Activated CD4-positive, CD25-positive, alpha-beta regulatory T cell (primary cell): ENCODE results near the gene LUC7L2.
"Not testable (repeated sequence)": the region's sequence is repeated elsewhere in the genome, so short reads cannot be mapped to it uniquely, and the experiment has no call there.

ENCODE experiments used
- DNase-seq, 4 experiments: peaks; one replicate each; lab custom pipeline; 2025; lab: John Stamatoyannopoulos, UW

LUC7L2 gene, protein sequence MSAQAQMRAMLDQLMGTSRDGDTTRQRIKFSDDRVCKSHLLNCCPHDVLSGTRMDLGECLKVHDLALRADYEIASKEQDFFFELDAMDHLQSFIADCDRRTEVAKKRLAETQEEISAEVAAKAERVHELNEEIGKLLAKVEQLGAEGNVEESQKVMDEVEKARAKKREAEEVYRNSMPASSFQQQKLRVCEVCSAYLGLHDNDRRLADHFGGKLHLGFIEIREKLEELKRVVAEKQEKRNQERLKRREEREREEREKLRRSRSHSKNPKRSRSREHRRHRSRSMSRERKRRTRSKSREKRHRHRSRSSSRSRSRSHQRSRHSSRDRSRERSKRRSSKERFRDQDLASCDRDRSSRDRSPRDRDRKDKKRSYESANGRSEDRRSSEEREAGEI

DNA sequence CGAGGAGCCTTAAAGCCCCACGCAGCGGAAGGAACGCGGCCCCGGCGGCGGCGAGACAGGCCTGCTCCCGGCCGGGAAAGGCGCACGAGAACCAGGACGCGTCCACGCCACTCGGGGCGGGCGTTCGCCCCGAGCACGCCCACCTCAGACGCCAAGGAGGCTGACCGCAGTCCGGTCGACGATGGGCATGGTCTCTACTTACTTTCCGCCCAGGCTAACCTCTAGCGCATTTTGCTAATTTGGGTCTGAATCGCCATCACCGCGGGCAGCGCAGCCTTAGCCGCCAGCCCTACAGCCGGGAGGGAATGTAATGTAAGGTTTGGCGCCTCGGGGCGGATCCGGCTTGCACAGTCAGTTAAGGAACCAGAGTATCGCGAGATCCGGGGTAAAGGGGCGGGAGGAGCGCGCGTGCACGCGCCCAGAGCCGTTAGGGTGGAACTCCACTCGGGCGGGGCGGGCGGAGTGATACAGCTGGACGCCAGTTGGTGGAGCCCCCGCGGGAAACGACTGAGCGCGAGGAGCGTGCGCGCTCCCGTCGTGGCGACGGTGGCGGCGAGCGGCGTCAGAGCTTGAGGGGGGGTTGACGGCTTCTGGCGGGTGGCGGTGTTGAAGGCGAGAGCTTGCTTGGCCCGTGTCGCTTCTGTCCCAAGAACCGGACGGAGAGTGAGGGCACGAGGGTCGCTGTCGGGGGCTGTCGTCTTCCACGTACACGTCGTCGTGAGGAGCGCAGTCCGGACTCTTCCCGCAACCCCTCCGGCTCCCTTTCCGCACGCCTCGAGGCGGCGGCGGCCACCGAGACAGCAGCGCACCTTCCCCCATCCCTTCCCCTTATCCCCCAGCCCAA is at the start of gene LUC7L2:
Gene LUC7L2, plus strand, starts transcription at position 529 of the 844 bp plus-strand sequence. CDS start 368 bp downstream, outside the sequence.
- peak; percentile 98 to 99 (median 99) for DNase-seq

DNA sequence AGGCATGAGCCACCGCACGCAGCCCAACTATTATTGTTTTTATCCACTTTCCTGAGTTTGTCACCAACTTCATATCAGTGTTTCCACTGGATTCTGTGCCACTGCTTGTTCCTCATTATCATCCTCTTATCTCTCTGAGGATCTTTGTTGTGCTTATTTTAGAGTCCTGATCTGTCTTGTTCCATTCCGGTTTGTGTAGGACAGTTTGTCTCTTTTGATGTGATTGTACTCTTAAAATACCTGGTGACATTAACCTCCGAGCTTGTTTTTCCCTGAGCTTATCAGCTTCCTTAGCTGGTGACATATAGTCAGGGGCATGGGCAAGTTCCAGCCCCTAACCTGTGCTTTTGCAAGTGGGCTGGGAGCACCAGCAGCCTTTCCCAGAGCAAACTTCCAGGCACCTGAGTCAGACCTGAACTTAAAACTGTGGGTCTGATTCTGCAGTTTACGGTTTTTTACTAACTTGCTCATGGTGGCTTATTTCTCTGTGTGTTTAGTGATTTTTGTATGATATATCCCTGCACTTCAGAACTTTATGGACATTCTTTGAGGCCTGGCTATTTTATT is 41.7 kb upstream of the LUC7L2 start:
- DNase-seq, result no peak

DNA sequence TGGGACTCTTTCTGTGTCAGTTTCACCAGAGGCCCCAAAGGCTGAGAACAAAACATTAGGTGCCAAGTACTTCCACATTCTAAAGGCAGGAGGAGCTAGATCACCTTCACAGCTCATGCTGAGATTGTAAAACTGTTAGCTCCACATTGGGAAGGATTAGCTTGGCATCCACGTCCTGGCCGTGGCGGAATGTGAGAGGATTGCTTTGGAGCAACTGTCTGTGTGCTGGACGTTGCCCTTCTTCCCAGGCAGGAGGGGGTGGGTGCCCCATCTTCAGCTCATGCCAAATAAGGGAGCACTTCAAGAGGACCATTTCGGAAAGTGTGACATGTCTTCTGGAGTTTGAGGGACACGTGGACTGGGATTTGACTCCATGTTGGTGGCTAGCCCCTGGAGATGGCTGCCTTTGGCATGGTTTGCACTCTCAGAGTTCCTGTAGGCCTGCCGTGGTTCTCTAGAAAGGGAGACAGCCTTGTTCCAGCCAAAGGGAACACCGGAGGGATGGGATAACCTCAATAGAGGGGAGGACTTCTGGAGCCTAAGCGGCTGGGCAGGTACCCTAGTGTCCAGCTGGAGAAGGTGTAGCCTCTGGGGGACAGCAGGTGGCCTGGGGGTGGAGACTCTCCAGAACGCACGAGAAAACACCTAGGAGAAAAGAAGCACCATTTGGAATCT is 38.5 kb upstream of the LUC7L2 start:
- DNase-seq, result no peak

DNA sequence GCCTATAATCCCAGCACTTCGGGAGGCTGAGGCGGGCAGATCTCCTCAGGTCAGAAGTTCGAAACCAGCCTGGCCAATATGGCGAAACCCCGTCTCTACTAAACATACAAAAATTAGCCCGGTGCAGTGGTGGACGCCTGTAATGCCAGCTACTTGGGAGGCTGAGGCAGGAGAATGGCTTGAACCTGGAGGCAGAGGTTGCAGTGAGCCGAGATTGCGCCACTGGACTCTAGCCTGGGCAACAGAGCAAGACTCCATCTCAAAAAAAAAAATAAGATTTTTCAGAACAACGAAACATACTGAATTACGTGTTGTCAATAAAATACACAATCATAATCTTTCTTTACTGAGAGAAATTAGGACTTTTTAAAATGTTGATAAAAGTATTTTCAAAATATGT is 35.0 kb upstream of the LUC7L2 start:
- DNase-seq, result not testable (repeated sequence)

DNA sequence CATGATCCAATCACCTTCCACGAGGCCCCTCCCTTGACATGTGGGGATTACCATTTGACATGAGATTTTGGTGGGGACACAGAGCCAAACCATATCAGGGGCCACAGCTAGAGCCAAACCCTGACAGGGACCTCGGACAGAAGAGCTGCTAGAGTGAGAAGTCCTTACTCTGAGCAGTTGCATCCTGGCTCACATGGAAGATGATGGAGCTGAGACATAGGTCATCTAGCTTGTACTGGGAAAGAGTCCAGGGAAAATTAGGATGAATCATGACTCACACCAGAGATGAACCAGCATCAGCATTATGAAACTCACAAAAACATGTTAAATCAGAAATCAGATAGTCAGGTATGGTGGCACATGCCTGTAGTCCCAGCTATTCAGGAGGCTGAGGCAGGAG is 31.3 kb upstream of the LUC7L2 start:
- no peak for DNase-seq

DNA sequence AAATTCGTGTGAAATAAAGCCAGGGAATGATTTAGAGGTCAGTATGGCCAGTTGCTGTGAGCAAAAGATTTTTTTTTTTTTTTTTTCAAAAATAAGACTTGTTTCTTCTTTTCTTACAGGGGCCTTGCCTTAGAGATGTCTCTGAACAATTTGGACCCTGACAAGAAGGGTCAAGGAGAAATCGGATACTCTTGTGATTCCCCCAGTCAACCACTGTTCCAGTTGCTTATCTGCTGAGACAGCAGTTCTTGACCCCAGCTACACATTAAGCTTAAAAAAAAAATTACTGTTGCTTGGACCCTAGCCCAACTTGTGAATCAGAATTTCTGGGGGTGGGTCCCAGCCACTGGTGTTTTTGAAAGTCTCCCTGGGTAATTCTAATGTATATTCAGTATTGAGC is 30.6 kb upstream of the LUC7L2 start:
- no peak for DNase-seq

DNA sequence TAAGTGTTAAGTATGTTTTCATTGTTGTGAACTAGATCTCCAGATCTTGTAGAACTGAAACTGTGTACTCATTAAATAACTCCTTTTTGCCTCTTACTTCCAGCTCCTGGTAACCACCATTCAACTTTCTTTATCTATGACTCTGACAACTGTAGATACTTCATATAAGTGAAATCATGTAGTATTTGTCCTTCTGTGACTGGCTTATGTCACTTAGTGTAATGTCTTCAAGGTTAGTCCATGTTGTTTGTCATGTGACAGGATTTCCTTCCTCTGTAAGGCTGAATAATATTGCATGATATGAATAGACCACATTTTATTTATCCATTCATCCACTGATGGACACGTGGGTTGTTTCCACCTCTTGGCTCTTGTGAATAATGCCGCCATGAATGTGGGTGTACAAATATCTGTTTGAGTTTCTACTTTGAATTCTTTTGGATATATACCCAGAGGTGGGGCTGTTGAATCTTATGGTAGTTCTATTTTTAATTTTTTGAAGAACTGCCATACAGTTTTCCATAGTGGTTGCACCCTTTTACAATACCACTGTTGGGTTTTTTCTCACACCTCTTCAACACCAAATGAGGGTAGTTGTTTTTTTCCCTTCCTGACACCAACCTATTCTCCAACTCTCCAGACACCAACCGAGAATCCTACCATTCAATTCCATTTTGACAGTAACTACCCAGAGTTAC is 29.2 kb upstream of the LUC7L2 start:
- DNase-seq, result no peak

DNA sequence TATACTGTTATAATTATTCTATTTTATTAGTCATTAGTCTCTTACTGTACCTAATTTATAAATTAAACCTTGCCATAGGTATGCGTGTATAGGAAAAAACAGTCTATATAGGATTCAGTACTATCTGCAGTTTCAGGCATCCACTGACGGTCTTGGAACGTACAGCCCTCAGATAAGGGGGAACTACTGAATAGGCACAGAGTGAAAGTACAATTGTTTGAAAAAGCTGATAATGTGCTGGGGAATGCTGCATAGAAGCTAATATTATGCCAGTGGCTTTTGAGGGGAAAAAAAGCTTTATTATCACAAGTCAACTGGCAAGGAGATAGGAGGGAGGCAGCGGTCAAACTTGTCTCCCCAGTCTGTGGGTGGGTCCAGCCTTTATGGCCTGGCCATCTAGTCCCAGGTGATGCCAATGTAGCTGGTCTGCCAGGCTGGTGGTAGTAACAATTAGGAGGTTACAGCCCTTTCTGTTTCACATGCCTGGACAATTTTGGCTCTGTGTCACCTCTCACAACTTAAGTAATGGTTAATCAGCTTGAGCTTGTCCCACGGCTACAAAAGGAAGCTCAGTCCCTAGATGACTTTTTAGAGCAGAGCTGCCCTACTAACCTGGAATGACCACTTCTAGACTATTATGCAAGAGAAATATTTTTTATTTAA is 26.9 kb upstream of the LUC7L2 start:
- DNase-seq, result no peak

DNA sequence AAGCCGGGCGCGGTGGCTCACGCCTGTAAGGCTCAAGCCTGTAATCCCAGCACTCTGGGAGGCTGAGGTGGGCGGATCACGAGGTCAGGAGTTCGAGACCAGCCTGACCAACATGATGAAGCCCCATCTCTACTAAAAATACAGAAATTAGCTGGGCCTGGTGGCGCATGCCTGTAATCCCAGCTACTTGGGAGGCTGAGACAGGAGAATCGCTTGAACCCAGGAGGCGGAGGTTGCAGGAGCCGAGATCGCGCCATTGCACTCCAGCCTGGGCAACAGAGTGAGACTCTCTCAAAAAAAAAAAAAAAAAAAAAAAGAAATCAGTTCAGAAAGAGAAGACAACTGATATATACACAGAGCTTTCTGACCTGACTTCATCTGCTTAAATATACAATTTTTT is 26.3 kb upstream of the LUC7L2 start:
- not testable (repeated sequence) for DNase-seq

DNA sequence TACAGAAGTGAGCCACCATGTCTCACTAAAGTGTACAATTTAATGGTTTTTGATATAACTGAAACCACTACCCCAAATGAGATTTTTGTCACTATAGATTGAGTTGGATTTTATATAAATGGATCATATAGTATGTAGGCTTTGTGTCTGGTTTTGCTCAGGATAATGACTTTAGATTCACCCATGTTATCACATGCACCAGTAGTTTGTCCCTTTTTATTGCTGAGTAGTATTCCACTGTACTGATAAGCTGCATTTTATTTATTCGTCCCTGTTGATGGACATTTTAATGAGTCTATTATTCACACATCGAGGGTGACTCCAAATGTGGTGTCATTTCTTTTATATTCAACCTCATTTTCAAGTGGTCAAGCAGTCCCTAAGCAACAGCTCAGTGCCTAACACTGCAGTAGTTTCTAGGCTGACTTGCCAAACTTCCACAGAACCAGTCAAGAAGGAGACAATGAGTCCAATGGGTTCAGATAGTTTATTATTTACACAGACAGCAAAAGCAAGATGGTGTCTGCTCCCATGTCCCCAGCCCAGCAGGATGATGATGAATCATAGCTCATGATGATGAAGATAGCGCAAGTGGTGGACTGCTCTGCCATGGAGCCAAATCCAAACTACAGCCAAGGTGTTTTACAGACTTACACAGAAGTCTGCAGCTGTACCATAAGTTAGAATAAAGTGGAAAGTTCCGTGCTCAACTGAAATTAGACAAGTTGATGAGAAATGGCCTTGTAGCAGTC is 25.1 kb upstream of the LUC7L2 start:
- DNase-seq, result no peak

DNA sequence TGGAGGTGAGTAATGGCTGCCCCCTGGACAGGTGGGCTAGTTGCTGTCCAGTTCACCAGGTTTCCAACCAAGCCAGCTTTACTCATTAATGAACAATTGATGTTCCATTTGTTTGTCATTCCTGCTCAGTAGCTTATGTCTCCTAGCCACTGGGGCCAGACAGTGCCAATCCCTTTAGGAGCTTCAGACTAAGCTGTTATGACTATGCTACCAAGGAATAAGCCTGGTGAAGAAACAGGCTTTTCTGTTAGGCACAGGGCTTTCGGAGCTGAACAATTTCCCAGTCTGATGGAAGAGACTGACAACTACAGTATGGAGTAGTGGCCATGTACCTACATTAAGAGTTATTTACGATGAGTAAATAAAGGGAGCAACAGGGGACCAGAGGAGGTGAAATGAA is 20.7 kb upstream of the LUC7L2 start:
- no peak for DNase-seq

DNA sequence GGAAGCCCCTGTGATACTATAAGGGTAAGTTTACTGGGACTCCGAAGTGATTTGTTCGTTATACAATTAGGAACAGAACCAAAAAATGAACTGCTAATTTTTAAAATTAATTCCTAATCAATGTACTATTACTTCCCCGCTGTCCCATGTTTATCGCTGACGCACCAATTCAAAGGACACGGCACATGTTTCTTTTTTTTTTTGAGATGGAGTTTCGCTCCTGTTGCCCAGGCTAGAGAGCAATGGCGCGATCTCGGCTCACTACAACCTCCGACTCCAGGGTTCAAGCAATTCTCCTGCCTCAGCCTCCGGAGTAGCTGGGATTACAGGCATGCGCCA is 20.0 kb upstream of the LUC7L2 start:
- no peak for DNase-seq

DNA sequence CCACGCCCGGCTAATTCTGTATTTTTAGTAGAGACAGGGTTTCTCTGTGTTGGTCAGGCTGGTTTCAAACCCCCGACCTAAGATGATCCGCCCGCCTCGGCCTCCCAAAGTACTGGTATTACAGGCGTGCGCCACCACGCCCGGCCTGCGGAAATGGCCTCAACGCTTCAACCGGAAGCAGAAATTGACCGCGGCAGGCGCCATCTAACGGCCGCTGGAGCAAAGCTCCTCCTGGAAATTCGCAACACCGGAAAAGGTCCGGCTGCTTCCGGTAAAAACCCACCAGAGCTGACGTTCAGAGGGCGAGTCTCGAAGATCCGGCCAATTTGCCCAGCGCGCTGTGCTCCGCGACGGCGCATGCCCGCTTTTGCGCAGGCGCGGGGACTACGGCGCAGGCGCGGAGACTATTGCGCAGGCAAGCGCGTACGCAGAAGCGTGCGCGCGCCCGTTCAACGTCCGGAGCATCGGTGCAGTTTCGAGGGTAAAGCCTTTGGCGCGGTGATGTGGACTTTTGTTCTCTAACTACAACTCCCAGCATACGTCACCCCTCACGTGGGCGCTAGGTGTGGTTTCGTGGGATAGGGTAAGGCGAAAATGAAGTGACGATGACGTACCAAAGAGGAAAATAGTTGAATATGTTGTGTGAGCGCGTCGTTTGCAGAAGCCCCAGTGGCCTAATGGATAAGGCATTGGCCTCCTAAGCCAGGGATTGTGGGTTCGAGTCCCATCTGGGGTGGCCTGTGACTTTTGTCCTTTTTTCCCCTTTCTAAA is 19.5 kb upstream of the LUC7L2 start:
- peak; percentile 92 to 95 (median 94) for DNase-seq

DNA sequence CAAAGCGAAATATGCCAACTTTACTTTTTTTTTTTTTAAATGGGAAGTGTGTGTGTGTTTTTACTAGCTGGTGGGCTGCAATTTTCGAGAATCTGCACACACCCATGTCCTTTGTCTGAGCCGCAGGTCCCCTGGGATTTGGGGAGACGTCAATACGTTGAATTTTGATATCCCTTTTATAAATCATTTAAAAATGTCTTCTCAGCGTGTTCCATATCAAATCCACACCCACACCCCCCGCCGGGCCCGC is 19.0 kb upstream of the LUC7L2 start:
- DNase-seq, result no peak

DNA sequence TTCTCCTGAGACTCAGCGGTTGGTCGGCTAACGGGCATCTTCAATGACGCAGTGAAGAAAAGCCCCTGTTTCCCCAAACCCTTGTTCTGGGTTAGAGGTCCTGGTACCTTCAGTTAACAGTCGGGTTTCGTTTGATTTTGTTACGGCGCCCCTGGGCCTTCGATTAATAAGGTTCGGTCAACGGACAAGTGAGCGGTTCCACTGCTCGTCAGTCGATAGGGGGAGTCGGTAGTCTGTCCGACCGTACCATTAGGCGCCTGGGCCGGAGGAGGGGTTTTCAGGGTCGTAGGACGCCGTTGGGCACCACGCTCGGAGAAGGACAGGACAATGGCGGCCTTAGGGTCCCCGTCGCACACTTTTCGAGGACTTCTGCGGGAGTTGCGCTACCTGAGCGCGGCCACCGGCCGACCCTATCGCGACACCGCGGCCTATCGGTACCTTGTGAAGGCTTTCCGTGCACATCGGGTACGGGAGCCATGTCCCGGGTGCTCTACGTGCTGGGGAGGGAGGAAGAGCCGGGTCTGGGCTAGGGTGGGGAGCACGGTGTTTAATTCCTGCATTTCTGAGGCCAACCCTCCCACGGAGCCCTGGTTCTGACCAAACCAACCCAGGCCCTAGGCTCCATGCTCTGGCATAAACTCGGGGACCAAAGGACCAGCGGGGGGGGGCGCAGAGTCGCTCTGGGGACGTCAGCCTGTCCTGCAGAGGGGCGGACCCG is 18.5 kb upstream of the LUC7L2 start, which contains the start of gene FMC1:
Gene FMC1, plus strand, starts transcription at position 280 of the 718 bp plus-strand sequence. Its CDS starts 48 bp downstream, at position 328.
- peak; percentile 67 to 75 (median 70) for DNase-seq

DNA sequence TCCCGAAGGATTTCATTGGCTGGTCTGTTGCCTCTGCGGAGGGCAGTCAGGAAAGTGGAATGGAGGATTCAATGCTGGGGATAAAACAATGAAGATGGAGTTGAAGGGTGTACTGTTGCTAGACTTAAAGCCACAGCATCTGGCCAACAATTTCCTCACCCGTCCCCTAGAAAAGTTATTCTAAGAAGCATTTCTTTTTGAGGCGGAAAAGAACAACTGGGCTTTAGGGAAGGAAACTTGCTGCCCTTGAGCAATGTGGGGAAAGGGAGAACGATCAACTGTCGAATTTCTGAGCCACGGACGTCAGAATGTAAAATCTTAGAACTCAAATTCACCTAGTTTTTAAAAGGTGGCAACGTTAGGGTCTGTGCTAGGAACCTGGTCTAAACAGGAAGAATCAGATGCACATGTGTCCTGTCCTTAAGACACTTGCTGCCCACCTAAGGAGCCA is 17.9 kb upstream of the LUC7L2 start:
- DNase-seq, result no peak

DNA sequence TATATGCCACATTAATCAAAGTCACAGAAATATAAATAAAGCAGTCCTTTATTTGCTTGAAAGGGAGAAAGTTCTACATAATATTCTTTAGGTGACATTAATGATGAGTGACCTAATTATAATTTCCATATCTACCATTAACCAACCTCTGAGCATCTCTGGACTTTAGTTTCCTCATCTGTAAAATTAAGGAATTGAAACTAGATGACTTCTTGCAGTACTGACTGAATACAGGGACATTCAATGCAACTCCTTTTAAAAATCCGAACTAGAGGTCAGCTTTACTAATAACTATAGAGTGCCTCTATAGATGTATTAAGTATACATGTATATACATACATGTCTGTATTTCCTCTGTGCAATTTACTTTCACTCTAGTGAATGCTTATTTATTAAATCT is 14.7 kb upstream of the LUC7L2 start:
- no peak for DNase-seq

DNA sequence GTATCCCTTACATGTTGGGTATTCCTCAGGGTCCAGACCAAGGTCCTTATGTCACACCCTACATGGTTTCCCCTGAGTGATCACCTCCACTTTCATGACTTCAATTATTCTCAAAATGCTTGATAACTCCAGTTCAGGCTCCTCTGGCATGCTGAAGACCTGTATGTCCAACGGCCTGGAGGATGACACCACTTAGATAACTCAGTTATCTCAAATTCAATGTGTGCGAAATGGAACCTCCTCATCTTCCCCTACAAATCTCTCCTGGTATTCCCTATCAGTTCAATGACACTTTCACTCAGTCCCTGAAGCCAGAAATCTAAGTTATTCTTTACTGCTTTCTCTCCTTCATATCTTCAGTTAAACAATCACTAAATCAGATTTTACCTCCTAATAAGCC is 8.7 kb upstream of the LUC7L2 start:
- DNase-seq, result no peak

DNA sequence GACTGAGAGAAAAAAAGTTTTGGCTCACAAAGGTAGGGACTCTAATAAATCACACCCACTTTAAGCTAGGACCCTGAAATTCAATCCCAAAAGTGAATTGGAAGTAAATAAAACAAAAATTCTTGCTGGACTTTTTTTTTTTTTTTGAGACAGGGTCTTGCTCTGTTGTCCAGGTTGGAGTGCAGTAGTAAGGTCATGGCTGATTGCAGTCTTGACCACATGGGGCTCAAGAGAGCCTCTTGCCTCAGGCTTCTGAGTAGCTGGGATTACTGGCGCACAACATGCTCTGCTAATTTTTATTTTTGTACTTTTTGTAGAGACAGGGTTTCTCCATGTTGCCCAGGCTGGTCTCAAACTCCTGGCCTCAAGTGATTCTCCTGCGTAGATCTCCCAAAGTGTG is 5.0 kb upstream of the LUC7L2 start:
- DNase-seq, result no peak
